AG10803 (cell line): ENCODE measurements around the gene FOXP1.

Source experiments
- DNase-seq: peaks from one replicate; pipeline ENCODE4 v3.0.0; 2010; ENCODE audit warnings: low read depth
- H3K4me3 ChIP-seq: 2 replicates; pipeline ENCODE4 v1.5.1; 2011; ENCODE audit warnings: mild to moderate bottlenecking, low read length, control low read depth
- CTCF ChIP-seq: conservative IDR thresholded peaks from 2 replicates; pipeline ENCODE4 v1.5.1; 2011; ENCODE audit warnings: mild to moderate bottlenecking, low read length, control low read depth, inconsistent platforms

Gene FOXP1

GRCh38 chr3:71523628-71524027 lies 59.9 kb downstream of the FOXP1 start:
- H3K4me3 ChIP-seq = no peak overlapping the region
- no peak for TF ChIP-seq CTCF
- no peak for DNase-seq

GRCh38 chr3:71521940-71522876 lies 61.3 kb downstream of the FOXP1 start:
- TF ChIP-seq CTCF = no peak
- DNase-seq = no peak
- no peak overlapping the region for H3K4me3 ChIP-seq

GRCh38 chr3:71521021-71521352 lies 62.5 kb downstream of the FOXP1 start:
- TF ChIP-seq CTCF = no peak
- H3K4me3 ChIP-seq = no peak overlapping the region
- no peak for DNase-seq

GRCh38 chr3:71520161-71521020 lies 63.1 kb downstream of the FOXP1 start:
- no peak overlapping the region for H3K4me3 ChIP-seq
- DNase-seq = no peak
- TF ChIP-seq CTCF = no peak

GRCh38 chr3:71518089-71518488 lies 65.4 kb downstream of the FOXP1 start:
- no peak overlapping the region for H3K4me3 ChIP-seq
- no peak for TF ChIP-seq CTCF
- no peak for DNase-seq

GRCh38 chr3:71517271-71517791 lies 66.2 kb downstream of the FOXP1 start:
- DNase-seq = no peak
- no peak for TF ChIP-seq CTCF

More at GRCh38 chr3:71517271-71517791, 66.2 kb downstream of the FOXP1 start:
- H3K4me3 ChIP-seq = no peak overlapping the region
